HG03520 (cell line): ENCODE results near the gene POLR2C.

ENCODE experiments used
- ATAC-seq: cut with Tn5 transposase; IDR thresholded peaks from one replicate; pipeline ENCODE4 v1.9.1; 2021; ENCODE audit warnings: mild to moderate bottlenecking, moderate library complexity; ENCODE audit not compliant: unreplicated experiment

Gene POLR2C

GRCh38 chr16:57447186-57447962 is 15.1 kb upstream of the POLR2C start, which contains the start of the genes CIAPIN1 and COQ9:
Gene CIAPIN1 (minus strand): TSS chr16:57447385. CDS start chr16:57440928, 6,457 bp downstream.
Gene COQ9 (plus strand): TSS chr16:57447479. CDS start chr16:57447506, 27 bp downstream.
- ATAC-seq, result peak; percentile 91

GRCh38 chr16:57452021-57452420 is 10.5 kb upstream of the POLR2C start:
- no peak for ATAC-seq

DNA sequence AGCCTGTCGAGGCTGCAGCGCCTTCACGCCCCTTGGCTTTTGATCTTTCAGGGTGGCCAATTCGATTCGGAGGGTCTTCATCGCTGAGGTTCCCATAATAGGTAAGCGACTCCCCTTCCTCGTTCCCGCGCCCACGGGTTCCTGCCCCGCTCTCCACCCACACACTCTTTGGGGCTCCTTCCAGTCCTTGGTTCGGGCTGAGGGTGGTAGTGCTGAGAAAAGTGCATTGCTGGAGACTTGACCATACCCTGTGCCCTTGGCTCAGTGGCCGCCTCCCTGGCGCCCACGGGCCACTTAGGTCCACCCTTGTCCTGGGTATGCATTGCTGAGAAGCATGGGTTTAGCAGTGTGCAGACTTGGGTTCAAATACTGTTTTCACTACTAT is 491 bp downstream of the POLR2C start:
- no peak for ATAC-seq

DNA sequence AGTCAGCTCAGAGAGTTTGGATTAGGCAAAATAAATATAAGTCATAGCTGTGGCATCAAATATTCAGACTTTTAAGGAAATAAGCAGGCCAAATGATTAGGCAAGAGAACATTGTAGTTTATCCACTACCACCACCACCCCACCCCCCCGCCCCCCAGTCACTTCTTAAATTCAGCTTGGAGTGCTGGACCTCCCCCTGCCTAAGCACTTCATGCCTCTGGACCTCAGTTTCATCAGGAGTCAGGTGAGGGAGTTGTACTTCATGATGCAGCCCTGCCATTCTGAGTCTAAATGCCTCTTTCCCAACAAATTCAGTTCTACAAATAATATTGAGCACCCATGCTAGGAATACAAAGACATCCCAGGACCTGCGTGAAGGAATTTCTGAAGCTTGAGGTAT is 2.0 kb downstream of the POLR2C start:
- no peak for ATAC-seq

DNA sequence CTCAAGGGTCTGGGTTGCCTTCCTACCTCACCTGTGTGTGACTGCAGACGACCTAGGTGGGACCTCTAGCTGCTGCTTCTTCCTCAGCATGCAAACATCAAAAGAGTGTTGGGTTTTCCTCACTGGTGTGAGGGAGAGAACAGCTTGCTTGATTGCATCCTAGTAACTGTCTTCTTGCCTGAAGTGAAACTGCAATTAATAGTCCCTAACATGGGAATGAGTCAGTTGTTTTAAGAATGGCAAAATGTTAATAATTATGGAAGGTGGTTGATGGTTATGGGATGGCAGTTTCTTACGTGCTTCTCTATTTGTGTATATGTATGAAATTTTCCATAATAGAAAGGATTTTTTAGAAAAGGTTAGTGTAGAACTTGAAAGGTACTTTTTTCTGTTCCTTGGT is 5.9 kb downstream of the POLR2C start:
- ATAC-seq, result no peak

DNA sequence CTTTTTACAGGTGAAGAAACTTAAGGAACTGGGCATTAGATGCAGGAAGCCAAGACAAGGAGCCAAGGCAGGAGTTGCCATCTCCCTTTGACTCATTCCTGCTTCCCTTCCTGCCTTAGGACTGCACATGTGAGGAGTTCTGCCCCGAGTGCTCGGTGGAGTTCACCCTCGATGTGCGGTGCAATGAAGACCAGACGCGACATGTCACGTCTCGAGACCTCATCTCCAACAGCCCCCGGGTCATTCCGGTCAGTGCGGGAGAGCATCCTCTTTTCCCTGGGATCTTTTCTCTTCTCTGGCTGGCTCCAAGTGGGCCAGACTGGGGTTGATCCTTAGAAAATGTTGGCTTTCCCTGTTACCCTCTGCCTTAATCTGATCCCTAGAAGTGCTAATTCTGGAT is 6.6 kb downstream of the POLR2C start:
- ATAC-seq, result no peak

DNA sequence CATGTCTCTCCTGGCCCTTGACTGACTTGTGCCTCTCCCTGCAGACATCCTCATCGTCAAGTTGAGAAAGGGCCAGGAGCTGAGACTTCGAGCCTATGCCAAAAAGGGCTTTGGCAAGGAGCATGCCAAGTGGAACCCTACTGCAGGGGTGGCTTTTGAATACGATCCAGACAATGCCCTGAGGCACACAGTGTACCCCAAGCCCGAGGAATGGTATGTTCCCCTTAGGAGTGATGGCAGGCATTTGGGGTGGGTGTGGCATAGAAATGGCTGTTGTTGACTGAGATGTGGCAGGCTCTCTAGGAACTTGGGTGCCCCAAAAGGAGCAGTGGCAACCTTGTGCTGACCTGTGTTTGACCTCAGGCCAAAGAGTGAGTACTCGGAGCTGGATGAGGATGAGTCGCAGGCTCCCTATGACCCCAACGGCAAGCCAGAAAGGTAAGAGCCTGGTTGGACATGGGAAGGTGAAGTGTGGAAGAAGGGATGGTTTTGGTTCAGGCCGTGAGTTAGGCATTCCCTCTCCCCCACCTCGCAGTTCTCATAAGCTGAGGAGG is 7.5 kb downstream of the POLR2C start:
- no peak for ATAC-seq

DNA sequence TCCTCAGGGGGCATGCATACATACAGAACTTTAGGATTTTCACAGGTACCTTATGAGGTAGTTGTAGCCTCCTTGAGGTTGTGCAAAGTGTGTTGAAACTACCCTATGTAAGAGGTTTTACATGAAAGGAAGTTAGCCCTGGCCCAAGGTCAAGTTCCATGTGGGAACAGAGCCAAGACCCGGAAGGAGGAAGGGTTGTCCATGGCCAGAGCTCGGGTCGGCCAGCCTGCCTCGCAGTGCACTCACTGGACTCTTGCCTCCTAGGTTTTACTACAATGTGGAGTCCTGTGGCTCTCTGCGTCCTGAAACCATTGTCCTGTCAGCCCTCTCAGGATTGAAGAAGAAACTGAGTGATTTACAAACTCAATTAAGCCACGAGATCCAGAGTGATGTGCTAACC is 8.2 kb downstream of the POLR2C start:
- no peak for ATAC-seq

GRCh38 chr16:57471209-57471608 is 8.7 kb downstream of the POLR2C start:
- no peak for ATAC-seq

- no peak for ATAC-seq
Observed at GRCh38 chr16:57471852-57472664, 9.6 kb downstream of the POLR2C start.

- no peak for ATAC-seq
Observed at GRCh38 chr16:57472665-57473060, 10.2 kb downstream of the POLR2C start.

DNA sequence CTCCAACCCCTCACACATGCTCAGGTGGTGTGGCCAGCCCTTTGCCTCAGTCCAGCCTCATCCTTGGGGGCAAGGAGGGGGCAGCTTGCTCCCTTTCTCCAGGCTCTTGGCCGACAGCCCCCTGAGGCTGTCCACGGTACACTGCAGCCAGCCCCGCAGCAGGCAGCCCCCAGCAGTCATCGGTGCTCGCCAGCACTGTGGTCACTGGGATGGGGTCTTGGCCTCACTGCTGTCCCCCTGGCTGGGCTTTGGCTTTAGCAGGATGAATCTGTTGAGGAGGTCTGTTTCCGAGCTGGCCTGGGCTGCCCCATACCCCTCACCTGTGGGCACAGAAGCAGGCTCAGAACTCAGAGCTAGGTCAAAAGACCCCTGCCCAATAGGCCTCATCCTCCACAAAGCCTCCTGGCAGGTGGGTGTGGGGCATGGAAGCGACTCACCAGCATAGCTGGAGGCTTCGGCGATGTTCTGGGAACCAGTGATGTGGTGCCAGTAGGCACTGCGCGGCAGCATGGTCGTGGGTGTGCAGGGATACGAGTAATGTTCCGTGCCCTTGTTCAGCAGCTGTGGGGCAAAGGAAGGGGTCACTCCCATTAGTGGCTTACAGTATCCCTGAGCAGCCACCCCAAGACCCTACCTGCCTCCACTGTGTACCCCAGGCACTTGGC is 10.8 kb downstream of the POLR2C start:
- no peak for ATAC-seq

DNA sequence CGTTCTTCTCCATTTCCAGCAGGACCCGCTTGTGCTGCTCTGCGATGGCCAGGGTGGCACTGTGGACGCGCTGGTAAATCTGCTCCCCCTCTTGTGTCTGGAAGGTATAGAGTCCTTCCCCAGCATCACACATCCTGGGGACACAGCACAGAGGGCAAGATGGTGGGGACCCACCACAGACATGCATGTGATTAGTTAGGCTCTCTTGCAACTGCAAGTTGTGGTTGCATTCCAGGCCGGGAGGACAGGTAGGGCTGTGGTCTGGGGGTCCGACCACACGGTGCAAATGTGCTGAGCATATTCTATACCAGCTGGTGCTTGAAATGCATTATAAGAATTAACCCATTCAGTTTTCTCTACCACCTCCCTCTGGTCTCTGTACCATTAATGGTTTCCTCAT is 11.4 kb downstream of the POLR2C start:
- no peak for ATAC-seq

GRCh38 chr16:57474671-57475661 is 12.5 kb downstream of the POLR2C start:
- ATAC-seq, result no peak

- ATAC-seq, result peak; percentile 89
Observed at GRCh38 chr16:57475711-57476339, 13.3 kb downstream of the POLR2C start.

DNA sequence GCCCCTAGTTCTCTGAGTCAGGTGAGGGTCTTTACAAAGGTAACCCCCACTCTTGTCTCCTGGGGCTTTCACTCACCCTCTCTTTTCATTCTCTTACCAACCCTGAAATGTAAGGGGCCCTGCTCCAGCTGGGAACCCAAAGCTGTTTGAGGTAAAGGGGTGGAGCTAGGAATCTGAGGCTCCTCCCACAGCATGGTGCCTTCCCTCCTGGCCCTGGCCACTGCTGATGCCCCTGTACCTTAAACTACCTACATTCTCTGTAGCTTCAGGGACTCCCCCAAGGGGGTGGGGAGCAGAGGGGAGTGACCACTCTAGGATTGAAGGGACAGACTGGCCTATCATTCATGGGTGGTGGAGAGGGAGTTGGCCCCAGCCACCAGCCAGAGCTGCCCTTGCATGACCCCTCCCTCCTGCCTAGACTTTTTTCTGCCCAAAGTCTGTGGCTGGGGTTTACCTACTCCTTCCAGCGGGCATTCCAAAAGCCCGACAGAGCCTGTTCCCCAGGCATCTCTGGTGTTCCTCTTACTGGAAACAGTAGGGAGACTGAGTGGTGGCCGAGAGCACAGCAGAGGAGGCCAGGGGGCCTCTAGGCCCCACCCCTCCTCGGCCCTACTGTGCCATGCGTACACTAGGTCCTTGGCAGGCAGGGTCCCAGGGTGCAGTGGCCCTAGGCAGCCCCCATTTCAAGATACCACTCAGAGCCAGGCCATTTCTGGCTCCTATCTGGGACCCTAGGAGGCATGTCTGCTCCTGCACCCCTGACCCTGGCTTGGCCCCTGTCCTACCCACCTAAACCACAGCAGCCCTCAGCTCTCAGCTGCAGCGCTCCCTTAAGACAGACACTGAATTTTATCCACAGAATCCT is 14.3 kb downstream of the POLR2C start:
- no peak for ATAC-seq

DNA sequence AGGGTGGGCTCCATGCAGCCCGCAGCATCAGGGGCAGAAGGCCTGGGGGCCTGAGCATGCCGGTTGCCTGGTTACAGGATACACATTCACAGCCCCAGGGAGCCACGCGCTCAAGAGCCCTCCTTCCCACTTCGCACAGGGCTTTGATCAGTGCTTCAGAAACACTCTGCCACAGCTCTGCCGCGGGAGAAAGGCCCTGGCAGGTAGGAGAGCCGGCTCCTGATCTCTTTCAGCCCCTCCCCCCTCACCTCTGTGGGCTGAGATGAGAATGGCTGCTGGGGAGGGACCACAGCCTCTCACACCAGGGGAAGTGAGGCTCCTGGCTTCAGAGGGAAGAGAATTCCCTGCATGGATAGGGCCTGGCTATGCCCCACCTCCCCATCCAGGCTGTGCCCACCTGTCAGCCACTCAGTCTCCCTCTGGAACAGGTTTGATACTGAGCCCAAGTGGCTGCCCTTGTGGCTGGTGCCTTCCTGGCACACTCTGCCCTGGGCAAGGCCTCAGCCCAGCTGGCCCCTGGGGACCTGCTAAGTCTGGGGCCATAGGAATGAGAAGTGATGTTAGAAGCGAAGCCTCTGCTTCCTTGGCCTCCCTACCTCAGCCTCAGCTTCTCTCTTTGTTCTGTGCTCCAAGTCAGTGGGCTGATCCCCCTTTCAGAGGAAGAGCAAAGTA is 15.2 kb downstream of the POLR2C start:
- no peak for ATAC-seq
